ENCODE data around the gene DISC1.
"Not testable (repeated sequence)": the region's sequence is repeated elsewhere in the genome, so short reads cannot be mapped to it uniquely, and the experiment has no call there.

DISC1 gene

DNA sequence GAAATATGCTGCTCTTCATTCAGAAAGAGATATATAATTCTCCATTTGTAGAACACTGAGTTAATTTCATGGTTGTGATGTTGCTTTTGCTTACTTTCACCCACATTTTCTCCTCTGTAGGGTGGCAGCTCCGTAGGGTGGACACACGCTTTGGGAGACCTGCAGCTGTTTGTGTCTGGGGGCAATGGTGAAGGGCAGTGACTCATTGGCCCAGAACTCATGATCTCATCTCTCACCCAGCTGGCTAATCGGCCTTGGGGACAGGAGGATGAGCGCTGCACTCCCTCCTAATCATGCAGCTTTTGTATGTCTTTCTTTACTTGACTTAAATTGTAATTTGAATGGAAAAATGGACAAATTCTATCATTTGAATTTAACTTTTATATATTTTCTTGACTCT is 9.6 kb downstream of the DISC1 start:
- no peak for DNase-seq (ENCODE audit: low read depth, low spot score)

DNA sequence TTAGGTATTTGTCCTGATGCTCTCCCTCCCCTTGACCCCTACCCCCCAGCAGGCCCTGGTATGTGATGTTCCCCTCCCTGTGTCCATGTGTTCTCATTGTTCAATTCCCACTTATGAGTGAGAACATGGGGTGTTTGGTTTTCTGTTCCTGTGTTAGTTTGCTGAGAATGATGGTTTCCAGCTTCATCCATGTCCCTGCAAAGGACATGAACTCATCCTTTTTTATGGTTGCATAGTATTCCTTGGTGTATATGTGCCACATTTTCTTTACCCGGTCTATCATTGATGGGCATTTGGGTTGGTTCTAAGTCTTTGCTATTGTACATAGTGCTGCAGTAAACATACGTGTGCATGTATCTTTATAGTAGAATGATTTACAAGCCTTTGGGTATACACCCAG is 10.3 kb downstream of the DISC1 start:
- DNase-seq (ENCODE audit: low read depth, low spot score): not testable (repeated sequence)

DNA sequence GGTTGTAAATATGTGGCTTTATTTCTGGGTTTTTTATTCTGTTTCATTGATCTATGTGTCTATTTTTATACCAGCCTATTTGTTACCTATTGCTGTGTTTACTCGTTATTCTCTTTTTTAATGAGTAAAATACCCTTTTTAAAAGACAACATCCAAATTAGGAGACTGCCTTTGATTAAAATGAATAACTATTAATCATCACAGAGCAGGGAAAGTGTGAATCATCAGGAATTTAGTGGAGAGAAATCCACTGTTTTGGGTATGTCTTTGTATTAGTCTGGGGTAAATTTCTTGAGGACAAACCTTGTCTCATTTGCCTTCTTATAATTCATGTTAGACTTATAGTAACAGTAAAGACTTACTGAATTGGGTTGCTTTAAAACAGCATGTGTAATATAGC is 12.1 kb downstream of the DISC1 start:
- DNase-seq (ENCODE audit: low read depth, low spot score): no peak

DNA sequence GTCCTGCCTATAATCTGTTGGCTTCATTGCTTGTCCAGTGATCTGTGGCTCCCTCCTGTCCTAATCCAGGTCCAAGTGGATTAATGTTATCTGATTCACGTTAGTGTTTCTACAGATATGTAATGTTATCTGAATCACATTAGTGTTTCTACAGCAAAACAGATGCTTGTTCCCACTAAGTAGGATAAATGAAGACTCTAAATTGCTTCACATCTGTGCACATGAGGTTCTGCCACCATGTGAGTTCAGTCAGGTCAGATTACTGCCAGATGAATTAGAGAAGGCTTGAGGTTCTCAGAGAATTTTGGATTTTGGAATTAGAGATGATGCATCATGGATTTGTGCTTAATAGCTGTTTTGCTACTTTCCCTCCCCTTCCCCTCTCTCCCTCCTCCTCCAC is 13.2 kb downstream of the DISC1 start:
- DNase-seq (ENCODE audit: low read depth, low spot score): no peak

DNA sequence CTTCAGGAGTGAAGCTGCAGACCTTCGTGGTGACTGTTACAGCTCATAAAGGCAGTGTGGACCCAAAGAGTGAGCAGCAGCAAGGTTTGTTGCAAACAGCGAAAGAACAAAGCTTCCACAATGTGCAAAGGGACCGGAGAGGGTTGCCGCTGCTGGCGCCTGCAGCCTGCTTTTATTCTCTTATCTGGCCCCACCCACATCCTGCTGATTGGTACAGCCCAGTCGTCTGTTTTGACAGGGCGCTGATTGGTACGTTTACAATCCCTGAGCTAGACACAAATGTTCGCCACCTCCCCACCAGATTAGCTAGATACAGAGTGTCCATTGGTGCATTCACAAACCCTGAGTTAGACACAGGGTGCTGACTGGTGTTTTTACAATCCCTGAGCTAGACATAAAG is 14.9 kb downstream of the DISC1 start:
- DNase-seq (ENCODE audit: low read depth, low spot score): not testable (repeated sequence)

DNA sequence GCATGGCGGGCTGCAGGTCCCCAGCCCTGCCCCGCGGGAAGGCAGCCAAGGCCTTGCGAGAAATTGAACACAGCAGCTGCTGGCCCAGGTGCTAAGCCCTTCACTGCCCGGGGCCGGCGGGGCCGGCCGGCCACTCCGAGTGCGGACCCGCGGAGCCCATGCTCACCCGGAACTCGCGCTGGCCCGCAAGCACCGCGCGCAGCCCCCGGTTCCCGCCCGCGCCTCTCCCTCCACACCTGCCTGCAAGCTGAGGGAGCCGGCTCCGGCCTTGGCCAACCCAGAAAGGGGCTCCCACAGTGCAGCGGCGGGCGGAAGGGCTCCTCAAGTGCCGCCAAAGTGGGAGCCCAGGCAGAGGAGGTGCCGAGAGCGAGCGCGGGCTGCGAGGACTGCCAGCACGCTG is 15.5 kb downstream of the DISC1 start:
- DNase-seq (ENCODE audit: low read depth, low spot score): not testable (repeated sequence)

DNA sequence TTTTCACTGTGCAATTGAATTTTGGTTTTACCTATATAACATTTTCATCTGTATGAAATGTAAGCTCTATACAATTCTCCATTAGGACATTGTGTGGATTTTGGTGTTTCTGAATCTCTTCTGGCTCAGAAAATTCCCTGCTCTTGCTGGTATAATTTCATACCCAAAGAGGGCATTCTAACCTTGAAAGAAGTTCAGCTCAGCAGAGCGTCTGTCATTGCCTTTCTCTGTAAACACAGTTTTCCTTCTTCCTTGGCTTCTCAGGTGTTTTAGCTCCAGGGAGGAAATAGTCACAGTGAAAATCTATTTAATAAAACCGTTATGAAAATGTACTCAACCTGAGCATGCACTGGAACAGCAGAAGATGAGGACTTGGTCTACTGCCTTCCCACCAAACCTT is 16.0 kb downstream of the DISC1 start:
- no peak for DNase-seq (ENCODE audit: low read depth, low spot score)

DNA sequence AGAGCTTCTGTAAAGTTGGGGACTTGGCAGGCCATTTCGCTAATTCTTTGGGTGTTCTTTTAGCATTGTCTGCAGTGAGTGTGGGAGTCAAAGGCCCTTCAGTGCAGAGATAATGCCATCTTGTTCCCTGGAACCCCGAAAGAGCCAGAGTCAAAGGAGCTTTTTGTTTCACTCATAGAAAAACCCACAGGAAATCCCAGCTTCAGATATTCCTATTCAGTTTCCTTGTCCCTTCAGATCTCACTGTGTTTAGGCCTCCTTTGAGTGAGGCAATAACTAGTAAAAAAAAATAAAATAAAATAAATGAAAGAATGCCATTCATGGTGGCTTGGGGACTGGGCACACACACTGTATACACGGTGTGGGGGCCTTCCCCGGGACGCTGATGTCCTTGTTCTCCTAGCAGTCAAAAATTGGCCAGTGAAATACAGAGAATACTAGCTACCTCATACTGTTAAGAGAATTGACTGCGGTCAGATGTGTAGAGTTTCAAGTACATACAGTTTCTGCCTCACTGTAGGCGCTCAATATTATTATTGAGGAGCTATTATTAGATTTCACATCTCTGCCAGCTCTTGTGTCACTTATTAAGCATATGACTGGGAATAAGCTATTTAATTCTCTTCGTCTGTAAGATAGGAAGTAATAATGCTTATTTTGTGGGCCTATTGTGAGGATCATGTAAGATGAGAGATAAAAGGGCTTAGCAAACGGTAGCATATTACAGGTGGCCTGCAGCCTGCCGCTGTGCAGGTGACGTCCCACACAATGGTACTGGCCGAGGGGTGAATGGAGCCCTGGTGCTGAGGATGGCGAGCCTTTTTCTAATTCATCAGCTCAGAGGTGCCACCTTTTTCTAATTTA is 16.7 kb downstream of the DISC1 start:
- no peak for DNase-seq (ENCODE audit: low read depth, low spot score)

DNA sequence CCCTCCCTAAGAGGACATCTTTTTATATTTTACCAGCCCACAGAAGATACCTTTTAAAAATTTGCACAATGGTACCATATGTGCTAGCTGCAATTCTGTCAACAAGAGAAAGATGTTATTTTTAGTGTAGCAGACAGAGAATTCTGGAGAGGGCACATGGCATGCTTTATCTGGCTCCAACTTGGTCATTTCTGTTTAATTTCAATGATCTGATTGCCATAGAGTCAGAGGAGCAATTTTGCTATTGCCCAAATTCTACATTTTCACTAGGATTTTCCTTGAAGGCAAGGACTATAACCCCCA is 17.3 kb downstream of the DISC1 start:
- DNase-seq (ENCODE audit: low read depth, low spot score): no peak

DNA sequence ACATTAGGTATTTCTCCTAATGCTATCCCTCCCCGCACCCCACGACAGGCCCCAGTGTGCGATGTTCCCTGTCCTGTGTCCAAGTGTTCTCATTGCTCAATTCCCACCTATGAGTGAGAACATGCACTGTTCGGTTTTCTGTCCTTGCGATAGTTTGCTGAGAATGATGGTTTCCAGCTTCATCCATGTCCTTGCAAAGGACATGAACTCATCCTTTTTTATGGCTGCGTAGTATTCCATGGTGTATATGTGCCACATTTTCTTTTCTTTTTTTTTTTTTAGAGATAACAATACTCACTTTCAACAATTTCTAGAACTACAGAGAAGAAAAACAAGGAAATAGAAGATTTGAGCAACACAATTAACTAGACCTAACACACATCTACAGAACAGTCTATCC is 19.0 kb downstream of the DISC1 start:
- not testable (repeated sequence) for DNase-seq (ENCODE audit: low read depth, low spot score)

DNA sequence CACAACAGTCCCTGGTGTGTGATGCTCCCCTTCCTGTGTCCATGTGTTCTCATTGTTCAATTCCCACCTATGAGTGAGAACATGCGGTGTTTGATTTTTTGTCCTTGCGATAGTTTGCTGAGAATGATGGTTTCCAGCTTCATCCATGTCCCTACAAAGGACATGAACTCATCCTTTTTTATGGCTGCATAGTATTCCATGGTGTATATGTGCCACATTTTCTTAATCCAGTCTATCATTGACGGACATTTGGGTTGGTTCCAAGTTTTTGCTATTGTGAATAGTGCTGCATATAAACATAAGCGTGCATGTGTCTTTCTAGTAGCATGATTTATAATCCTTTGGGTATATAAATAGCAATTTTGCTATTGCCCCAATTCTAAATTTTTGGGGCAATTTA is 19.6 kb downstream of the DISC1 start:
- DNase-seq (ENCODE audit: low read depth, low spot score): not testable (repeated sequence)

DNA sequence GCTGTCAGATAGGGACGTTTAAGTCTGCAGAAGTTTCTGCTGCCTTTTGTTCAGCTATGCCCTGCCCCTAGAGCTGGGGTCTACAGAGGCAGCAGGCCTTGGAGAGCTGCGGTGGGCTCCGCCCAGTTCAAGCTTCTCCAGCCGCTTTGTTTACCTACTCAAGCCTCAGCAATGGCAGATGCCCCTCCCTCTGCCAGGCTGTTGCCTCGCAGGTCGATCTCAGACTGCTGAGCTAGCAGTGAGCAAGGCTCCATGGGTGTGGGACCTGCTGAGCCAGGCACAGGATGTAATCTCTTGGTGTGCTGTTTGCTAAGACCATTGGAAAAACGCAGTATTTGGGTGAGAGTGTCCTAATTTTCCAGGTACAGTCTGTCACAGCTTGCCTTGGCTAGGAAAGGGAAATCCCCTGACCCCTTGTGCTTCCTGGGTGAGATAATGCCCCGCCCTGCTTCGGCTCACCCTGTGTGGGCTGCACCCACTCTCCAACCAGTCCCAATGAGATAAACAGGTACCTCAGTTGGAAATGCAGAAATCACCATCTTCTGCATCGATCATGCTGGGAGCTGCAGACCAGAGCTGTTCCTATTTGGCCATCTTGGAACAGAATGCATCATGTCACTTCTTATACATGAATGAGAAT is 25.2 kb downstream of the DISC1 start:
- DNase-seq (ENCODE audit: low read depth, low spot score): not testable (repeated sequence)

DNA sequence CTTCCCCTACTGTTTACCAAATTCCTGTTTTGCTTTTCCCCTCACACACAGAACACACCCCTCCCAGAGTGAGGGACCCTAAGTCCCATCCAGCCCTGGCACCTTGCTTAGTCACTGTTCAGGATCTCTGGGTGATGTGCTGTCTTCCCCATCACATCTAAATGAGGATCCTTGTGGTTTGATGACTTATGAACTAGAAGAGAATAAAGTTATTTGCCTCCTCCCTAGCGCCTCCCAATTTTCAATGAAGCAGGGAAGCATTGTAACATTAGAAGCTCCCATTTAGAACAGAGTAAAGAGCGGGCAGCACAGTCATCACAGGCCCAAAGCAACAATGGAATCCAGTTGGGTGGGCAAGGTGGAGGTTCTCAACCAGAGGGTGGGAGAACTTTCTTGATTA is 27.0 kb downstream of the DISC1 start:
- DNase-seq (ENCODE audit: low read depth, low spot score): no peak

DNA sequence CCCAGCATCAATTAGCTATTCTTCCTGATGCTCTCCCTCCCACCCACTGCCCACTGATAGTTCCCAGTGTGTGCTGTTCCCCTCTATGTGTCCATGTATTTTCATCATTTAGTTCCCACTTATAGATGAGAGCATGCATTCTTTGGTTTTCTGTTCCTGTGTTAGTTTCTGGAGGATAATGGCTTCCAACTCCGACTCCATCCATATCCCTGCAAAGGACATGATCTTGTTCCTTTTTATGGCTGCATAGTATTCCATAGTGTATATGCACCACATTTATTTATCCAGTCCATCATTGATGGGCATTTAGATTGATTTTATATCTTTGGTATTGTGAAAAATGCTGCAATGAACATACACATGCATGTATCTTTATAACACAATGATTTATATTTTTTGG is 30.2 kb downstream of the DISC1 start:
- DNase-seq (ENCODE audit: low read depth, low spot score): no peak

DNA sequence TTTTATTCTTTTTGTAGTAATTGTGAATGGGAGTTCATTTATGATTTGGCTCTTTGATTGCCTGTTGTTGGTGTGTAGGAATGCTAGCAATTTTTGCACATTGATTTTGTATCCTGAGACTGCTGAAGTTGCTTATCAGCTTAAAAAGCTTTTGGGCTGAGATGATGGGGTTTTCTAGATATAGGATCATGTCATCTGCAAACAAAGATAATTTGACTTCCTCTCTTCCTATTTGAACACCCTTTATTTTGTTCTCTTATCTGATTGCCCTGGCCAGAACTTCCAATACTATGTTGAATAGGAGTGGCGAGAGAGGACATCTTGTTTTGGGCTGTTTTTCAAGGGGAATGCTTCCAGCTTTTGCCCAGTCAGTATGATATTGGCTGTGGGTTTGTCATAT is 31.6 kb downstream of the DISC1 start:
- DNase-seq (ENCODE audit: low read depth, low spot score): not testable (repeated sequence)

DNA sequence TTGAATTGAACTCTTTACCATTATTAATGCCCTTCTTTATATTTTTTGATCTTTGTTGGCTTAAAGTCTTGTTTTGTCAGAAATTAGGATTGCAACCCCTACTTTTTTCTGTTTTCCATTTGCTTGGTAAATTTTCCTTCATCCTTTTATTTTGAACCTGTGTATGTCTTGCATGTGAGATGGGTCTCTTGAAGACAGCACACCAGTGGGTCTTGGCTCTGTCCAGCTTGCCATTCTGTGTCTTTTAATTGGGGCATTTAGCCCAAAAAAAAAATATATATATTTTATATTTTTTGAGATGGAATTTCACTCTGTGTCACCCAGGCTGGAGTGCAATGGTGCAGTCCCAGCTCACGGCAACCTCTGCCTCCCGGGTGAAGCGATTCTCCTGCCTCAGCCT is 33.6 kb downstream of the DISC1 start:
- no peak for DNase-seq (ENCODE audit: low read depth, low spot score)

DNA sequence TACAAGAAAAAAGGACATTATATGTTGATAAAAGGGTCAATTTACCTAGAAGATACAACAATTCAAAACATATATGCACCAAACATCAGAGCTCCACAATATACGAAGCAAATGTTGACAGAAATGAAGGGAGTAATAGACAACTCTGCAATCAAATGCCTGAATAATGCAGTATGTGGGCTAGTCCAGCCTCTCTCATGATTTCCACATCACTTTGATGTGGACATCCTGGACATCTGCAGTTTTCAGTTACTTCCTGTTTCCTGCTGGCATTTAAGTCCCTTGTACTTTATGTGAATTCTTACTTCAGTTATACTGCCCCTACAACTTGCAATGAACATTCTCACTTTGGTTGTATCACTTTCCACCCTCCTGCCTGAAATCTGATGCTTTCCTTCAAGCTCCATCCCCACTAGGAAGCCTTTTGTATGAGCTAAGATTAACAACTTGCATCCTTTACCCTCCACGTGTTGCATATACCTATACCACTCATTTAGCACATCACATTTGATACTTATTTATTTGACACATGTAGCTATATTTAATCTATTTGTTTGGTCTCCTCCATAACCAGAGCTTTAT is 36.7 kb downstream of the DISC1 start:
- DNase-seq (ENCODE audit: low read depth, low spot score): no peak

DNA sequence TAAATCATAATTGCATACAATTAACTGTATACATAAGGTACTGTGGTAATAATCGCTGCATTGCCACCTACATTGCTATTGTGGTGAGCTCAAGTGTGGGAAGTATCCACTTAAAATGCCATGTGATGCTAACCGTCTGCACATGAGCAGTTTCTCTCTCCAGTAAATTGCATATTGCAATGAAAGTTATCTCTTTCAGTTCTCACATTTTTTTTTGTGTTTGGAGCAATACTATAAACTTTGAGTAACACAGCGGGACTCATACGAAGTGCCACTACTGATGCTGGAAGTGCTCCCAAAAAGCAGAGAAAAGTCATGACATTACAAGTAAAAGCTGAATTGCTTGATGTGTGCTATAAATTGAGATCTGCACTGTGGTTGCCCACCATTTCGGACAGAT is 38.5 kb downstream of the DISC1 start:
- DNase-seq (ENCODE audit: low read depth, low spot score): no peak

DNA sequence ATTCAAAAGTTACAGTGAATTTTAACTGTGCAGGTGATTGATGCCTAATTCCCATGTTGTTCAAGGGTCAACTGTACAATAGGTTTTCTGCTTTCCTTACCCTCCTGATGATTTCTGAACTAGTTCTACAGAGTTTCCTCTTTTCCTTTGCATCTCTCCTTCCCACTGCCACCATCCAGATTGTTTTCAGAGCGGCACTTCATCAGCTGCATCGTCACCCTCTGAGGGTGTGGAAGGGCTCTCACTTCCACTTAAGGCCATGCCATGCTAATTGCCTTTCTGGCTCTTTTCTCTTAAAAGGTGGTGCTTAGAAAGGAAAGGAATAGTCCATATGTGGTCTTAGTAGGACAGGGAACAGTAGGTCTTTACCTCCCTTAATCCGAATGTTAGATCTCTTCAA is 39.1 kb downstream of the DISC1 start:
- no peak for DNase-seq (ENCODE audit: low read depth, low spot score)

DNA sequence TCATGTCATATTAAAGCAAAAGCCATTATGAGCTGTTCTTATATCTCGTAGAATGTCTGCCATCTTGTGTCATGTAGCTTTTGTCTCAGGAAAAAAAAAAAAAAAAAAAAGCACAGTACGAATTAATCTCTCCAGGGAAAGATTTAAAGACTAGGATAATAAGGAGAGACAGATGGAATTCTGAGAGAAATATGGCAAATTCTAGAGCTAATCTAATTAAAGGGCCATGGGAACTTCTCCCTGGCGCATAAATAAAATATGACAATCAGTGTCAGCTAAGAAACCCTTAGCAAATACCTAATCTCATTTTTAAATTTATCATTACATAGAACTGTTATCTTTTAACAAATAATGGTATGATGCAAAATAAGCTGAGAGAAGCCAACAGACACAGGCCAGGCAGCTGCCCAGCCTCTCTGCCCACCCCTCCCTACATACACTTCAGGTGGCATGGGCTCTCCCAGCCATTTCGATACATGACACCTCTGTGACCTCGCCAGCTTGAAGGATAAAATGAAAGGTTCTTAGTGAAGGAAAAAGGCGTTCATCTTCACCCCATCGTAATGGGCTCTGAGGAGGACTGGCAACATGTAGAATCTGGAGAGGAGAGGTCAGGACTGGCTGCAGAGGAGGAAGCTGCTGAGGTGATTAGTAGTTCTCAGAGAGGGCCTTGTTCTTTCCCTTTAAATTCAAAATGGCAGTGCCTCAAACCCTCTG is 39.8 kb downstream of the DISC1 start:
- DNase-seq (ENCODE audit: low read depth, low spot score): no peak

DNA sequence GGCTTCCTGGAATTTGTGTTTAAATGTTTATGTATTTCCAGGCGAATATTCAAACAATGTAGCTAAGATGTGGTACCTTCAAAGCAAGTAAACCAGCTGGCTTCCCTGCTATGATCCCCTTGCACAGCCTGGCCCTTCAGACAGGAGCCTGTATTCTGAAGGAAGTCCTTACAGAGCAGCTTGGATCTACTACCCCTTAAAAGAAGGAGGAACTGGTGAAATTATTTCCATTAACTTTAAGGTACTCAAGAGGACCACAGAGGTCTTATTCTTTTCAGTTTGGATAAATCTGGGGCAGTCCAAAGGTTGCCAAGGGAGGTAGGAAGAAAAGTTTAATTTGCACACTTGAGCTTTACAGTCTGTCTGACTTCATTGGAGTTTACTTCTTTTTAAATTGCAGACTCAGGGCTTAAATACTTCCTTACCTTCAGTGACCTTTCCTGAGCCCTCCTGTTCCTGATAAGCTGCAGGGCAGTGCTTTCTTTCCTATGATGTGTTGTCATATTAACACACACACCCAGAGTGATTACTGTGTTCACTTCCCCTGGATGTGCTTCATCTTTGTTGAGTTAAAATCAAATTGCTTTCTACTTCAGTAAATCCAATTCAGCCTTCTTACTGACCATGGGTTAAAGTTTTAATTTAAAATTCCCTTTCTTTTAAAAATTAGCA is 40.5 kb downstream of the DISC1 start:
- DNase-seq (ENCODE audit: low read depth, low spot score): no peak
